Measurements from ENCODE around the gene ROBO2.

Gene ROBO2

DNA sequence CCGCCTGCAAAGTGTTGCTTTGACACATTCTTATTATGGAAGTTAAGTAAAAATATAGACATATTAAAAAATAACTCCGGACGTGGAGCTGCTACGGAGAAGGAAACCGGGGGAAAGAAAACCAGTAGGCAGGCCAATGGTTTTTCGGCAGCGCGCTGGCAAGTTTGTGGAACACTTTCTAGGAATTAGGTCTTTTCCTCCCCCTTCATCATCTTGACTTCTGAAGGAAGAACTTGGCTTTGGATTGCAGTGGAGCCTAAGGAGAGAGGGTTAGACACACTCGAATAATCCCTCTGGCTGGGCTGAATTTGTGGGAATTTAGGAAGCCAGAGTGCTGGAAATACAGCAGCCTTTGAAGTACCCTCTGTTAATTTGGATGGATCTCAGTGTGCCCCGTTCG, 317 bp downstream of the ROBO2 start:
- Histone ChIP-seq H3K4me2 (ENCODE audit: low read length) (peak overlapping the region; percentile 75), H3K27me3 (ENCODE audit: insufficient read depth, low read length) (peaks cover 18% of the 10 kb centered on the region), H2BK5ac (ENCODE audit: low read depth, low read length, poor library complexity) (no peak overlapping the region), H4K12ac (ENCODE audit: low read depth, low read length) (no peak overlapping the region), H2AFZ (ENCODE audit: insufficient read depth, low read length, poor library complexity) (no peak overlapping the region), H3K4me3 (ENCODE audit: low read depth, low read length) (no peak overlapping the region), H3K4me1 (ENCODE audit: control insufficient read depth in 1 of 2, insufficient read depth in 2 of 2, low read length in 2 of 2) (peaks cover 5 to 9% of the 10 kb centered on the region in 2 experiments), H2BK120ac (ENCODE audit: insufficient read depth, low read length, poor library complexity) (no peak overlapping the region), H3K79me1 (ENCODE audit: low read length) (no peaks in the 10 kb centered on the region), H3K9ac (ENCODE audit: low read length) (no peak overlapping the region), H2AK5ac (ENCODE audit: low read length) (no peak overlapping the region), H4K8ac (ENCODE audit: low read depth, low read length) (no peak overlapping the region), H3K14ac (ENCODE audit: low read length) (no peak overlapping the region), H3K9me3 (ENCODE audit: insufficient read depth, low read depth, low read length) (no peaks in the 10 kb centered on the region), H3K27ac (ENCODE audit: low read depth, low read length) (no peak overlapping the region), H3K4ac (ENCODE audit: low read depth, low read length) (no peak overlapping the region), H4K91ac (ENCODE audit: low read depth, low read length) (no peak overlapping the region), H3K36me3 (ENCODE audit: control insufficient read depth in 1 of 2, insufficient read depth in 2 of 2, low read length in 2 of 2) (no peaks in the 10 kb centered on the region), H2BK12ac (ENCODE audit: low read length) (no peak overlapping the region), H3K79me2 (ENCODE audit: control insufficient read depth, insufficient read depth, low read length, poor library complexity) (no peaks in the 10 kb centered on the region), H3K18ac (ENCODE audit: low read length) (no peak overlapping the region), H3K23ac (ENCODE audit: low read length) (no peak overlapping the region)
- no CpG with 5 or more reads among the region's 11 CpGs for WGBS (ENCODE audit: extremely low coverage, insufficient coverage, insufficient read length)
- DNase-seq = no peak

DNA sequence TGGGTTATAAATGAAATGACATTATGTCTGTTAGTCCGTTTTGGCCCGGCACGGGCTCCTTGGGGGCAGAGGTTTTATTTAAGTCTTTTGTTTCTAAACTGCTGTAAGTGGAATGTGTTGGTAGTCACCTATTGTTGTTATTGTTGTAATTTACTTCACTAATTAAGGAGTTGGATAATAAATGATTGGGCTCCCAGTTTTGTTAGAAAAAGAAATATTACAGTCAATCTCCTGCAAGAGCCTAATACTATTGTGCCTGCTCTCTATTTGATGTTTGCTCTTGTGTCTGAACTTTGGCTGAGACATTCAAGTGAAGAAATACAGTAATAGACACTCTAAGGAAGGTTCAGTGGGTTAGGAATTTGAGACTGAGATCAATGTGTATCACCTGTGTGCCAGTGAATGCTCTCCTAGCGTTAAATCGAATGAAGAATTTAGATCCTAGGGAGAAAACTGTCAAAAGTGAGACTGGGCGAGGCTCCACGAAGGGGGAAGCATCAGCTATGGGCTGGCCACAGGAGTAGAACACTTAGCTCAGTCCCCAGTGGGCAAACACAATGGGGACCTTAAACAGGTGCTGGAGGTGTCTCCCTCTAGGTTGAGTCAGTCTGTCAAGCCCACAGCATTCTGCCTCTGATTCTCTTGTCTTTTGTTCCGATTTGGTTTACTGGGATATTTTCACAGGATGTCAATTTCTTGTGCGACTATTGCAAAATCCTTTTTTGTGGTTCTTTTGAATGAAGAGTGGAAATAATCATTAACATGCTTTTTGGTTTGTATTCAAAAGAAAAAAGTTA, 1.2 kb downstream of the ROBO2 start:
- no peak overlapping the region for H4K12ac ChIP-seq (ENCODE audit: low read depth, low read length)
- H3K18ac ChIP-seq (ENCODE audit: low read length) = no peak overlapping the region
- H3K4me2 ChIP-seq (ENCODE audit: low read length) = no peak overlapping the region
- H3K9ac ChIP-seq (ENCODE audit: low read length) = no peak overlapping the region
- DNase-seq = no peak
- H4K91ac ChIP-seq (ENCODE audit: low read depth, low read length) = no peak overlapping the region
- H3K79me1 ChIP-seq (ENCODE audit: low read length) = no peaks in the 10 kb centered on the region
- no peak overlapping the region for H3K14ac ChIP-seq (ENCODE audit: low read length)
- H2AK5ac ChIP-seq (ENCODE audit: low read length) = no peak overlapping the region
- peaks cover 18% of the 10 kb centered on the region for H3K27me3 ChIP-seq (ENCODE audit: insufficient read depth, low read length)
- no peak overlapping the region for H2BK120ac ChIP-seq (ENCODE audit: insufficient read depth, low read length, poor library complexity)
- H3K27ac ChIP-seq (ENCODE audit: low read depth, low read length) = no peak overlapping the region
- H3K9me3 ChIP-seq (ENCODE audit: insufficient read depth, low read depth, low read length) = no peaks in the 10 kb centered on the region
- no peak overlapping the region for H3K23ac ChIP-seq (ENCODE audit: low read length)
- H3K4ac ChIP-seq (ENCODE audit: low read depth, low read length) = no peak overlapping the region
- no peak overlapping the region for H2AFZ ChIP-seq (ENCODE audit: insufficient read depth, low read length, poor library complexity)
- H3K4me1 ChIP-seq (ENCODE audit: control insufficient read depth in 1 of 2, insufficient read depth in 2 of 2, low read length in 2 of 2) = peaks cover 5 to 9% of the 10 kb centered on the region in 2 experiments
- no peak overlapping the region for H4K8ac ChIP-seq (ENCODE audit: low read depth, low read length)
- H2BK12ac ChIP-seq (ENCODE audit: low read length) = no peak overlapping the region
- WGBS (ENCODE audit: extremely low coverage, insufficient coverage, insufficient read length) = no CpG with 5 or more reads among the region's 9 CpGs
- H3K79me2 ChIP-seq (ENCODE audit: control insufficient read depth, insufficient read depth, low read length, poor library complexity) = no peaks in the 10 kb centered on the region
- no peaks in the 10 kb centered on the region for H3K36me3 ChIP-seq (ENCODE audit: control insufficient read depth in 1 of 2, insufficient read depth in 2 of 2, low read length in 2 of 2)
- no peak overlapping the region for H3K4me3 ChIP-seq (ENCODE audit: low read depth, low read length)
- no peak overlapping the region for H2BK5ac ChIP-seq (ENCODE audit: low read depth, low read length, poor library complexity)

DNA sequence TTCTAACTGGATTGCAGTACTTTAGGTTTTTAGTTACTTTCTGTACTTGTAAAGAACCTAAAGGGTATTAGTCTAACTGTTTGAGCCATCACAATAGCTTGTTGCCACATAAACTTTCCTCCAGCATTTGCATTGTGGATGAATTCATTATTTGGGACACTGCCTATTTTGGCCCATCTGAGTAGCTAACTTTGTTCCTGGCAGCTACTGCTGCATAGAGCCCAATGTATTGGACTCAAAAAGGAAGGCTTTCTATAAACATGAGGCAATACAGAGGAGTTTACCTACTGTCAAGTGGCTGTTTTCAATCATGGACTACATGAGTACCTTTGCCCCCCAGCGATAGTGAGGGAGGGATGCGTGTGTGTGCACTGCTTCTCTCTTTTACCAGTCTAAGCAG, 1.9 kb downstream of the ROBO2 start:
- Histone ChIP-seq H2AK5ac (ENCODE audit: low read length) (no peak overlapping the region), H3K4ac (ENCODE audit: low read depth, low read length) (no peak overlapping the region), H3K4me1 (ENCODE audit: control insufficient read depth in 1 of 2, insufficient read depth in 2 of 2, low read length in 2 of 2) (peaks cover 5 to 9% of the 10 kb centered on the region in 2 experiments), H3K9me3 (ENCODE audit: insufficient read depth, low read depth, low read length) (no peaks in the 10 kb centered on the region), H2BK12ac (ENCODE audit: low read length) (no peak overlapping the region), H3K9ac (ENCODE audit: low read length) (no peak overlapping the region), H3K79me1 (ENCODE audit: low read length) (no peaks in the 10 kb centered on the region), H2BK5ac (ENCODE audit: low read depth, low read length, poor library complexity) (no peak overlapping the region), H2AFZ (ENCODE audit: insufficient read depth, low read length, poor library complexity) (no peak overlapping the region), H3K27ac (ENCODE audit: low read depth, low read length) (no peak overlapping the region), H3K4me3 (ENCODE audit: low read depth, low read length) (no peak overlapping the region), H3K4me2 (ENCODE audit: low read length) (no peak overlapping the region), H3K14ac (ENCODE audit: low read length) (no peak overlapping the region), H3K27me3 (ENCODE audit: insufficient read depth, low read length) (peaks cover 18% of the 10 kb centered on the region), H2BK120ac (ENCODE audit: insufficient read depth, low read length, poor library complexity) (no peak overlapping the region), H3K23ac (ENCODE audit: low read length) (no peak overlapping the region), H4K12ac (ENCODE audit: low read depth, low read length) (no peak overlapping the region), H3K79me2 (ENCODE audit: control insufficient read depth, insufficient read depth, low read length, poor library complexity) (no peaks in the 10 kb centered on the region), H4K91ac (ENCODE audit: low read depth, low read length) (no peak overlapping the region), H4K8ac (ENCODE audit: low read depth, low read length) (no peak overlapping the region), H3K36me3 (ENCODE audit: control insufficient read depth in 1 of 2, insufficient read depth in 2 of 2, low read length in 2 of 2) (no peaks in the 10 kb centered on the region), H3K18ac (ENCODE audit: low read length) (no peak overlapping the region)
- no peak for DNase-seq
- WGBS (ENCODE audit: extremely low coverage, insufficient coverage, insufficient read length) = no CpG with 5 or more reads among the region's 2 CpGs

DNA sequence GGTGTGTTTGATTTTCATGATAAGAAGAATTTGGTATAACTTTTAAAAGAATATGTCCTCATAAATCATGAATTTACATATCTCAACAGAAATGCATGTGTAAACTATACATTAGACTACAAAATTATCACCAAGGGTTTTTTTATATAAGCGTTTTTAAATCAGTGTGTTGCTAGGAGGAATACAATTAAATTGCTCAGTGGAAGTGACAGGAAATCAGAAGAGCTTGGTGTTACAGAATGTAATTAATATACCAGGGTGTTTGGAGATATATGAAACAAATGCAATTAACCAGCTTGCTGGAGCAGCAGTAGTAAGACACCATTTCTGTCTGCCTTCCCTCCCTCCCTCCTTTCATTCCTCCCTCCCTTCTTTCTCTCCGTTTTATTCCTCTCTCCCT, 2.4 kb downstream of the ROBO2 start:
- H2BK120ac ChIP-seq (ENCODE audit: insufficient read depth, low read length, poor library complexity) = no peak overlapping the region
- no peak overlapping the region for H3K14ac ChIP-seq (ENCODE audit: low read length)
- no peak overlapping the region for H3K4me2 ChIP-seq (ENCODE audit: low read length)
- no peak overlapping the region for H3K4me3 ChIP-seq (ENCODE audit: low read depth, low read length)
- H3K4me1 ChIP-seq (ENCODE audit: control insufficient read depth in 1 of 2, insufficient read depth in 2 of 2, low read length in 2 of 2) = peaks cover 5 to 9% of the 10 kb centered on the region in 2 experiments
- H2AFZ ChIP-seq (ENCODE audit: insufficient read depth, low read length, poor library complexity) = no peak overlapping the region
- H3K79me2 ChIP-seq (ENCODE audit: control insufficient read depth, insufficient read depth, low read length, poor library complexity) = no peaks in the 10 kb centered on the region
- WGBS (ENCODE audit: extremely low coverage, insufficient coverage, insufficient read length) = 100% methylated on average over 1 of the region's 2 CpGs
- H3K9me3 ChIP-seq (ENCODE audit: insufficient read depth, low read depth, low read length) = no peaks in the 10 kb centered on the region
- H3K27me3 ChIP-seq (ENCODE audit: insufficient read depth, low read length) = peaks cover 18% of the 10 kb centered on the region
- H3K9ac ChIP-seq (ENCODE audit: low read length) = no peak overlapping the region
- no peak overlapping the region for H4K8ac ChIP-seq (ENCODE audit: low read depth, low read length)
- no peak overlapping the region for H4K91ac ChIP-seq (ENCODE audit: low read depth, low read length)
- no peak overlapping the region for H2AK5ac ChIP-seq (ENCODE audit: low read length)
- H4K12ac ChIP-seq (ENCODE audit: low read depth, low read length) = no peak overlapping the region
- no peak overlapping the region for H3K23ac ChIP-seq (ENCODE audit: low read length)
- H3K27ac ChIP-seq (ENCODE audit: low read depth, low read length) = no peak overlapping the region
- no peaks in the 10 kb centered on the region for H3K79me1 ChIP-seq (ENCODE audit: low read length)
- no peak overlapping the region for H3K18ac ChIP-seq (ENCODE audit: low read length)
- H3K4ac ChIP-seq (ENCODE audit: low read depth, low read length) = no peak overlapping the region
- H2BK5ac ChIP-seq (ENCODE audit: low read depth, low read length, poor library complexity) = no peak overlapping the region
- no peaks in the 10 kb centered on the region for H3K36me3 ChIP-seq (ENCODE audit: control insufficient read depth in 1 of 2, insufficient read depth in 2 of 2, low read length in 2 of 2)
- DNase-seq = no peak
- H2BK12ac ChIP-seq (ENCODE audit: low read length) = no peak overlapping the region

Data from trophoblast cell (in vitro differentiated cells and primary cell).